CD4-positive, CD25-positive, alpha-beta regulatory T cell (primary cell): Measurements from ENCODE around the gene MSRB2. TPM values are rescaled to one million over a fixed set of nuclear protein-coding genes. Genes with fewer than 3 reads are reported as not detected.

Experiments used
- ATAC-seq, 2 donors: fragments of 150-1000 bp; cut with Tn5 transposase; one replicate each; pipeline ENCODE4 v1.10.0; 2021; ENCODE audit warnings: low read depth in 2 of 2, moderate number of reproducible peaks in 2 of 2, moderate library complexity in 1 of 2
- DNase-seq, 3 donors: peaks; one replicate each; pipeline versions ENCODE4 v3.0.0 to v3.0.0-alpha.2; 2012 to 2022; ENCODE audit warnings: mixed read lengths in 1 of 3
- H3K27ac ChIP-seq: one replicate; pipeline ENCODE4 v1.7.0; 2013; ENCODE audit warnings: mild to moderate bottlenecking, low read length; ENCODE audit not compliant: insufficient read depth, poor library complexity, severe bottlenecking
- H3K27me3 ChIP-seq: one replicate; pipeline ENCODE4 v1.7.0; 2013; ENCODE audit warnings: low read length; ENCODE audit not compliant: control insufficient read depth, insufficient read depth
- H3K36me3 ChIP-seq: one replicate; pipeline ENCODE4 v1.7.0; 2013; ENCODE audit warnings: mild to moderate bottlenecking, low read length, moderate library complexity; ENCODE audit not compliant: control insufficient read depth, insufficient read depth
- H3K4me1 ChIP-seq: 2 replicates; pipeline ENCODE4 v1.7.0; 2013; ENCODE audit warnings: mild to moderate bottlenecking, low read length; ENCODE audit not compliant: insufficient read depth, control insufficient read depth, poor library complexity, severe bottlenecking
- H3K4me3 ChIP-seq: one replicate; pipeline ENCODE4 v1.7.0; 2013; ENCODE audit warnings: low read depth, mild to moderate bottlenecking, low read length, moderate library complexity
- H3K9me3 ChIP-seq, 2 experiments: 1 replicate in 1 of 2; 2 replicates in 1 of 2; pipeline ENCODE4 v1.7.0; 2013; ENCODE audit warnings: low read length in 2 of 2, mild to moderate bottlenecking in 1 of 2, moderate library complexity in 1 of 2; ENCODE audit not compliant: control insufficient read depth in 2 of 2
- H3K27ac Mint-ChIP-seq, 3 donors: one replicate each; pipeline ENCODE4 v1.8.0; 2020 to 2022; ENCODE audit warnings: mild to moderate bottlenecking in 3 of 3, mixed read lengths in 3 of 3, moderate library complexity in 2 of 3
- H3K27me3 Mint-ChIP-seq: one replicate; pipeline ENCODE4 v1.8.0; 2022; ENCODE audit warnings: mild to moderate bottlenecking, mixed read lengths
- H3K36me3 Mint-ChIP-seq: one replicate; pipeline ENCODE4 v1.8.0; 2020; ENCODE audit warnings: mixed read lengths
- H3K4me1 Mint-ChIP-seq, 4 donors: one replicate each; pipeline ENCODE4 v1.8.0; 2020 to 2022; ENCODE audit warnings: mixed read lengths in 4 of 4, mild to moderate bottlenecking in 1 of 4
- H3K4me3 Mint-ChIP-seq, 4 donors: one replicate each; pipeline ENCODE4 v1.8.0; 2020 to 2022; ENCODE audit warnings: mild to moderate bottlenecking in 4 of 4, mixed read lengths in 4 of 4, moderate library complexity in 3 of 4
- H3K9me3 Mint-ChIP-seq, 7 donors: one replicate each; pipeline ENCODE4 v1.8.0; 2020 to 2022; ENCODE audit warnings: mixed read lengths in 7 of 7, mild to moderate bottlenecking in 3 of 7, moderate library complexity in 2 of 7
- polyA plus RNA-seq, 4 donors: library from polyadenylated mRNA; unstranded; fragments of 300-500 nt; fragmentation: Illumina TruSeq; gene quantifications; one replicate each; pipeline ENCODE4 v1.2.3, GENCODE V29; 2021
- total RNA-seq: library from RNA; stranded (reverse); gene quantifications from one replicate; pipeline ENCODE4 v1.2.3, GENCODE V29; 2022

The MSRB2 gene
- total and polyA plus RNA-seq, 5 donors from 2014 or later, result 1.3 to 9.9 (median 6.0) TPM

- H3K4me3 Mint-ChIP-seq, result no peak overlapping the region
- Histone ChIP-seq H3K27me3 (no peaks in the 10 kb centered on the region), H3K36me3 (peaks cover 8% of the 10 kb centered on the region), H3K4me1 (no peaks in the 10 kb centered on the region), H3K27ac (no peak overlapping the region), H3K4me3 (no peak overlapping the region), H3K9me3 (no peaks in the 10 kb centered on the region)
- no peak for DNase-seq
- no peak overlapping the region for H3K27ac Mint-ChIP-seq
- H3K36me3 Mint-ChIP-seq, result peaks cover 28% of the 10 kb centered on the region
- ATAC-seq, result no peak
- H3K27me3 Mint-ChIP-seq, result peaks cover 3% of the 10 kb centered on the region
- H3K4me1 Mint-ChIP-seq, result peaks cover 0 to 1% (median 0%) of the 10 kb centered on the region in 4 donors
- peaks cover 0 to 4% (median 0%) of the 10 kb centered on the region in 7 donors for H3K9me3 Mint-ChIP-seq
These were observed 25.8 kb downstream of the MSRB2 start for GRCh38 chr10:23121135-23121534.

GRCh38 chr10:23136462-23136861, 41.1 kb downstream of the MSRB2 start:
- DNase-seq, result no peak
- H3K27me3 ChIP-seq, result no peaks in the 10 kb centered on the region
- Mint-ChIP-seq H3K36me3 (no peaks in the 10 kb centered on the region), H3K9me3 (peaks cover 0 to 8% (median 3%) of the 10 kb centered on the region in 7 donors), H3K4me3 (no peak overlapping the region), H3K4me1 (no peaks in the 10 kb centered on the region), H3K27ac (no peak overlapping the region), H3K27me3 (peaks cover 12% of the 10 kb centered on the region)
- H3K4me3 ChIP-seq, result no peak overlapping the region
- H3K4me1 ChIP-seq, result no peaks in the 10 kb centered on the region
- no peaks in the 10 kb centered on the region for H3K36me3 ChIP-seq
- no peak overlapping the region for H3K27ac ChIP-seq
- no peaks in the 10 kb centered on the region for H3K9me3 ChIP-seq
- no peak for ATAC-seq

DNA sequence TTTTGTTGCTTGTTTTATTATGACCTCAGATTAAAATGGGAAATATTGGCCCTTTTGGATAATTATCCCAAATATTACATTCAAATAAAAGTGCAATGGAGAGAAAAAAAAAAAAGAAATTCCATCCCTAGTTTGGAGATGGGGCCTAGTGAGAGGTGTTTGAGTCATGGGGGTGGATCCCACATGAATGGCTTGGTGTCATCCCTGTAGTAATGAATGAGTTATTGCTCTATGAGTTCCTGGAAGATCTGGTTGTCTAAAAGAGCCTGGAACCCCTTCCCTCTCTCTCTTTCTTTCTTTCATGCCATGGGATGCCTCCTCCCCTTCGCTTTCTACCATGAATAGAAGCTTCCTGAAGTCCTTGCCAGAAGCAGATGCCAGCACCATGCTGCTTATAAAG, 44.3 kb downstream of the MSRB2 start:
- Mint-ChIP-seq H3K36me3 (no peaks in the 10 kb centered on the region), H3K4me3 (no peak overlapping the region), H3K4me1 (no peaks in the 10 kb centered on the region), H3K27ac (no peak overlapping the region), H3K9me3 (peaks cover 0 to 8% (median 3%) of the 10 kb centered on the region in 7 donors), H3K27me3 (peaks cover 7% of the 10 kb centered on the region)
- Histone ChIP-seq H3K27me3 (no peaks in the 10 kb centered on the region), H3K4me1 (no peaks in the 10 kb centered on the region), H3K9me3 (no peaks in the 10 kb centered on the region), H3K36me3 (no peaks in the 10 kb centered on the region), H3K27ac (no peak overlapping the region), H3K4me3 (no peak overlapping the region)
- DNase-seq (no peak), ATAC-seq (no peak)

DNA sequence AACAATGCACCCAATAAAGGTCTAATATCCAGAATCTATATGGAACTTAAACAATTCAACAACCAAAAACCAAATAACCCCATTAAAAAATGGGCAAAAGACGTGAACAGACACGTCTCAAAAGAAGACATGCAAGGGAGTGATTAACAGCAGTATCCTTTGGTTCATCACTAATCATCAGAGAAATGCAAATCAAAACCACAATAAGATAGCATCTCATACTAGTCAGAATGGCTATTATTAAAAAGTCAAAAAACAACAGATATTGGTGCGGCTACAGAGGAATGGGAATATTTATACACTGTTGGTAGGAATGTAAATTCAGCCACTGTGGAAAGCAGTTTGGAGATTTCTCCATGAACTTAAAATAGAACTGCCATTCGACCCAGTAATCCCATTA, 46.6 kb downstream of the MSRB2 start:
- no peak for ATAC-seq
- DNase-seq, result no peak
- no peak overlapping the region for H3K4me3 ChIP-seq
- H3K27me3 Mint-ChIP-seq, result peaks cover 7% of the 10 kb centered on the region
- H3K27me3 ChIP-seq, result no peaks in the 10 kb centered on the region
- no peaks in the 10 kb centered on the region for H3K4me1 Mint-ChIP-seq
- no peak overlapping the region for H3K27ac Mint-ChIP-seq
- no peak overlapping the region for H3K4me3 Mint-ChIP-seq
- H3K4me1 ChIP-seq, result no peaks in the 10 kb centered on the region
- no peaks in the 10 kb centered on the region for H3K36me3 Mint-ChIP-seq
- no peaks in the 10 kb centered on the region for H3K36me3 ChIP-seq
- H3K9me3 Mint-ChIP-seq, result peaks cover 0 to 8% (median 2%) of the 10 kb centered on the region in 7 donors
- H3K9me3 ChIP-seq, result no peaks in the 10 kb centered on the region
- no peak overlapping the region for H3K27ac ChIP-seq

DNA sequence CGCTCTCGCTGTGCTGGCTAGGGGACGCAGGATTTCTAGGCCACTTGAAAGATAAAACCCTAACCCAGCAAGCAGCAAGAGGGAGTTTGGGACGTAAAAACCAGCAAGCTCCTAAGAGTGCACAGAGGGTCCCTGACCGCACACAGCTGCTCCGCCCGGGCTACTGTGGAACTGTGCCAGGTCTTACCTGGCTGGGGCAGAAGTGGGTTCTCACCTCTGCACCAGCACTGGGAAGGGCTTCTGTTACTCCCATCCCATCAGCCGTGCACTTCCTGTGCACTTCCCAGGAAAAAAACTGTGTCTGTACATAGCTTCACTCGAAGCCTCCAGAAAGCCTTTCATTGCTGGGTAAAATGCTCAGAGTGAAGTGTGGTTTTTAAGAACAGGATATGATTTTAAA, 50.9 kb downstream of the MSRB2 start:
- H3K4me3 ChIP-seq, result no peak overlapping the region
- no peak for DNase-seq
- peaks cover 0 to 1% (median 0%) of the 10 kb centered on the region in 7 donors for H3K9me3 Mint-ChIP-seq
- H3K27me3 Mint-ChIP-seq, result no peaks in the 10 kb centered on the region
- no peaks in the 10 kb centered on the region for H3K9me3 ChIP-seq
- no peak overlapping the region for H3K4me3 Mint-ChIP-seq
- H3K4me1 Mint-ChIP-seq, result no peaks in the 10 kb centered on the region
- no peaks in the 10 kb centered on the region for H3K36me3 Mint-ChIP-seq
- no peak overlapping the region for H3K27ac Mint-ChIP-seq
- H3K27me3 ChIP-seq, result no peaks in the 10 kb centered on the region
- H3K36me3 ChIP-seq, result no peaks in the 10 kb centered on the region
- H3K27ac ChIP-seq, result no peak overlapping the region
- ATAC-seq, result no peak
- no peaks in the 10 kb centered on the region for H3K4me1 ChIP-seq

GRCh38 chr10:23147035-23147434, 51.7 kb downstream of the MSRB2 start:
- Mint-ChIP-seq H3K4me1 (no peaks in the 10 kb centered on the region), H3K27ac (no peak overlapping the region), H3K27me3 (no peaks in the 10 kb centered on the region), H3K4me3 (no peak overlapping the region), H3K9me3 (no peaks in the 10 kb centered on the region), H3K36me3 (no peaks in the 10 kb centered on the region)
- Histone ChIP-seq H3K9me3 (no peaks in the 10 kb centered on the region), H3K27me3 (no peaks in the 10 kb centered on the region), H3K4me1 (no peaks in the 10 kb centered on the region), H3K36me3 (no peaks in the 10 kb centered on the region), H3K27ac (no peak overlapping the region), H3K4me3 (no peak overlapping the region)
- no peak for ATAC-seq
- DNase-seq, result no peak

DNA sequence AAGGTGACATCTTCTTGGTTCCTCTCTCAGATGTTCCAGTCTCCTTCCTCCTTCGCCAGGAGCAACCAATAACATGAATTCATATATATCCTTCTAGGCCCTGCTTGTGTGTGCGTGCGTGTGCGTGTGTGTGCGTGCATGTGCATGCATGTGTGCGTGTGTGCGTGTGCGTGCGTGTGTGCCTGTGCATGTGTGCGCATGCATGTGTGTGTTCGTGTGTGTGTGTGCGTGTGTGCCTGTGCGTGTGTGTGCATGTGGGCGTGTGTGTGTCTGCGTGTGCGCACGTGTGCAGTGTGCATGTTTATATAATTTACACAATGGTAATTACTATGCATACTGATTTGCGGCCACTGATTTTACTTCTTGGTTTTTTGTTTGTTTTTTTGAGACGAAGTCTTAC, 52.8 kb downstream of the MSRB2 start:
- no peaks in the 10 kb centered on the region for H3K4me1 ChIP-seq
- no peaks in the 10 kb centered on the region for H3K4me1 Mint-ChIP-seq
- H3K27ac ChIP-seq, result no peak overlapping the region
- no peak for ATAC-seq
- H3K9me3 Mint-ChIP-seq, result no peaks in the 10 kb centered on the region
- no peak overlapping the region for H3K4me3 Mint-ChIP-seq
- no peak for DNase-seq
- H3K27me3 Mint-ChIP-seq, result no peaks in the 10 kb centered on the region
- H3K36me3 ChIP-seq, result no peaks in the 10 kb centered on the region
- no peak overlapping the region for H3K27ac Mint-ChIP-seq
- no peaks in the 10 kb centered on the region for H3K9me3 ChIP-seq
- no peaks in the 10 kb centered on the region for H3K27me3 ChIP-seq
- no peaks in the 10 kb centered on the region for H3K36me3 Mint-ChIP-seq
- no peak overlapping the region for H3K4me3 ChIP-seq

DNA sequence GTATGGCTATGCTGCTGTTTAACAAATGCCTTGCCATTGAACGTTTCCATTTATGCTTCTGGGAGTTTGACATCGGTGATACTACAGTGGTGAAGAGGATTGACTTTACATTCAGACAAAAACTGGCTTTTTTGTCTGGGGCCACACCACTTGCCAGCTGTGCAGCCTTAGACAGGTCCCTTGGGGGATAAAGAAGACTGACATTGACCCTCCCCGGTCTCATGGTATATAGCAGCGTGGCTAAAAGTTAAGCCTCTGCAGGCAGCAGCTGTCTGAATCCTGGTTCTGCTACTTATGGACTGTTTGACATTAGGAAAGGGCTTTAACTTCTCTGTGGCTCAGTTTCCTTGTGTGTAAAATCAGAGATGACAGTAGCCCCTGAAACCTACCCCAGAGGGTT, 54.7 kb downstream of the MSRB2 start:
- H3K9me3 ChIP-seq, result no peaks in the 10 kb centered on the region
- Mint-ChIP-seq H3K36me3 (no peaks in the 10 kb centered on the region), H3K4me3 (no peak overlapping the region), H3K27me3 (no peaks in the 10 kb centered on the region), H3K9me3 (peaks cover 0 to 2% (median 0%) of the 10 kb centered on the region in 7 donors), H3K4me1 (no peaks in the 10 kb centered on the region), H3K27ac (no peak overlapping the region)
- no peak for DNase-seq
- H3K36me3 ChIP-seq, result no peaks in the 10 kb centered on the region
- no peaks in the 10 kb centered on the region for H3K27me3 ChIP-seq
- ATAC-seq, result no peak
- H3K27ac ChIP-seq, result no peak overlapping the region
- no peak overlapping the region for H3K4me3 ChIP-seq
- no peaks in the 10 kb centered on the region for H3K4me1 ChIP-seq
